Thyroid gland (tissue), 4 donors: ENCODE results near the gene SORL1-AS1.

Experiments
- DNase-seq, 2 donors: peaks; one replicate each; pipeline ENCODE4 v3.0.0-alpha.2; 2019
- H3K27ac ChIP-seq, 3 donors: fragments of 200-600 bp; sonication (generic); 1 replicate in 2 of 3; 2 replicates in 1 of 3; pipeline ENCODE4 v1.5.1; 2016 to 2019; ENCODE audit warnings: mild to moderate bottlenecking in 1 of 3, moderate library complexity in 1 of 3
- H3K27me3 ChIP-seq: fragments of 200-600 bp; sonication (generic); one replicate; pipeline ENCODE4 v1.5.1; 2019
- H3K36me3 ChIP-seq, 2 donors: fragments of 200-600 bp; sonication (generic); one replicate each; pipeline ENCODE4 v1.5.1; 2016 to 2019
- H3K4me1 ChIP-seq, 2 donors: fragments of 200-600 bp; sonication (generic); one replicate each; pipeline ENCODE4 v1.5.1; 2017 to 2019
- H3K4me3 ChIP-seq, 3 donors: fragments of 200-600 bp; sonication (generic); replicated peaks in 1 of 3; 1 replicate in 2 of 3; 2 replicates in 1 of 3; pipeline ENCODE4 v1.5.1; 2016; ENCODE audit warnings: mild to moderate bottlenecking in 1 of 3
- H3K9me3 ChIP-seq: fragments of 200-600 bp; sonication (generic); one replicate; pipeline ENCODE4 v1.5.1; 2017
- CTCF ChIP-seq, 6 experiments: fragments of 200-600 bp in 3 of 6; fragments of 450-650 bp in 3 of 6; sonication (generic) in 3 of 6; IDR thresholded peaks; one replicate each; pipeline ENCODE4 v1.5.1; 2016 to 2019; ENCODE audit warnings: antibody characterized with exemption in 6 of 6, mild to moderate bottlenecking in 2 of 6, inconsistent platforms in 1 of 6, moderate library complexity in 1 of 6
- POLR2A ChIP-seq, 2 donors: fragments of 450-650 bp; IDR thresholded peaks; one replicate each; pipeline ENCODE4 v1.6.1; 2017; ENCODE audit warnings: antibody characterized with exemption in 2 of 2, mild to moderate bottlenecking in 2 of 2, moderate library complexity in 1 of 2
- WGBS, 2 donors: methylation state at CpG; one replicate each; pipeline ENCODE4 v1.1.5; 2017; 5-methylcytosine and 5-hydroxymethylcytosine counted together
- intact Hi-C: fragments of 100-400 bp; cut with DNase I; formaldehyde crosslinking; loops from one replicate; pipeline ENCODE4 v1.15.1; 2023

Gene SORL1-AS1

GRCh38 chr11:121445071-121445768 lies 7.5 kb downstream of the SORL1-AS1 start:
- H3K27ac ChIP-seq, result no peak overlapping the region
- no peaks in the 10 kb centered on the region for H3K36me3 ChIP-seq
- H3K4me3 ChIP-seq, result no peak overlapping the region
- H3K4me1 ChIP-seq, result no peaks in the 10 kb centered on the region
- DNase-seq, result no peak
- H3K9me3 ChIP-seq, result no peaks in the 10 kb centered on the region
- WGBS, 2 donors, result 88 to 90% methylated on average over 14 of the region's 14 CpGs
- intact Hi-C loops, result no loop called here
- H3K27me3 ChIP-seq, result no peaks in the 10 kb centered on the region
- TF ChIP-seq POLR2A (IDR thresholded peaks at IDR 0.05) (no peak), CTCF (IDR thresholded peaks at IDR 0.05) (no peak)

- Histone ChIP-seq H3K4me1 (no peaks in the 10 kb centered on the region), H3K36me3 (no peaks in the 10 kb centered on the region), H3K9me3 (no peaks in the 10 kb centered on the region), H3K4me3 (no peak overlapping the region), H3K27me3 (no peaks in the 10 kb centered on the region), H3K27ac (no peak overlapping the region)
- intact Hi-C loops, result no loop called here
- TF ChIP-seq CTCF (IDR thresholded peaks at IDR 0.05), result no peak
- no peak for DNase-seq
- WGBS, 2 donors, result 79 to 84% methylated on average over 3 of the region's 3 CpGs
These were observed 8.2 kb downstream of the SORL1-AS1 start for GRCh38 chr11:121444526-121444925.

DNA sequence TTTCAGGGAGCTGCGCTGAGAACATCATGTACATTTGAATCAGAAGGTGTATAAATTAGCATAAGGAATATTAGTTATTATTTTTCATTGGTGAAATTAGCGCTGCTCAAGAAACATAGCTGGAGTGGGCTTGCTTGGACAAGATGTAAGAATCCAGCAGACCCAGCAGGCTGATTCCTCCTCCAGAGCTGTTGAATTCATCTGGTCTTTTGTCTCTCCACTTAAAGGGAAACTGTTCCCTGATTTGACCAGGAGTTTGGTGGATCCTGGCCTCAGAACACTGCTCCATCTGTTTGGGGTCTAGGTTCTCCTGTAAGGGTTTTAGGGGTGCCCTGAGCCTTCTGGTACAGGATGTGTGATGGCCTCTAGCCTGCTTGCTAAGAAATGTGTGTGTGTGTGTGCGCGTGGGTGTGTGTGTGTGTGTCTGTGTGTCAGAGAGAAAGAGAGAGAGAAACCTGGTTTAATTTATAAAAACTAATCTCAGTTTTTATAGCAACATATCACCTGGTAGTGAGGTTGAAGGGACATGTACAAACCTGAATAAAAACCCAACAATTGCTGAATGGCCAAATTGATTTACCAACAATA lies 9.0 kb downstream of the SORL1-AS1 start:
- Histone ChIP-seq H3K36me3 (no peaks in the 10 kb centered on the region), H3K27me3 (no peaks in the 10 kb centered on the region), H3K4me1 (no peaks in the 10 kb centered on the region), H3K27ac (no peak overlapping the region), H3K9me3 (no peaks in the 10 kb centered on the region), H3K4me3 (no peak overlapping the region)
- DNase-seq, result no peak
- TF ChIP-seq CTCF (IDR thresholded peaks at IDR 0.05), result no peak
- no peak for TF ChIP-seq POLR2A (IDR thresholded peaks at IDR 0.05)
- intact Hi-C loops, result no loop called here
- WGBS, 2 donors, result 82 to 96% methylated on average over 4 of the region's 4 CpGs

- Histone ChIP-seq H3K27me3 (no peaks in the 10 kb centered on the region), H3K27ac (no peak overlapping the region), H3K4me3 (no peak overlapping the region), H3K4me1 (peaks cover 0 to 12% of the 10 kb centered on the region in 2 donors), H3K36me3 (no peaks in the 10 kb centered on the region), H3K9me3 (no peaks in the 10 kb centered on the region)
- no peak for TF ChIP-seq CTCF (IDR thresholded peaks at IDR 0.05)
- no peak for TF ChIP-seq POLR2A (IDR thresholded peaks at IDR 0.05)
- DNase-seq, result no peak
- intact Hi-C loops, result no loop called here
- 90 to 94% methylated on average over 2 of the region's 2 CpGs for WGBS, 2 donors
These were observed 11.2 kb downstream of the SORL1-AS1 start for GRCh38 chr11:121441521-121441920.

DNA sequence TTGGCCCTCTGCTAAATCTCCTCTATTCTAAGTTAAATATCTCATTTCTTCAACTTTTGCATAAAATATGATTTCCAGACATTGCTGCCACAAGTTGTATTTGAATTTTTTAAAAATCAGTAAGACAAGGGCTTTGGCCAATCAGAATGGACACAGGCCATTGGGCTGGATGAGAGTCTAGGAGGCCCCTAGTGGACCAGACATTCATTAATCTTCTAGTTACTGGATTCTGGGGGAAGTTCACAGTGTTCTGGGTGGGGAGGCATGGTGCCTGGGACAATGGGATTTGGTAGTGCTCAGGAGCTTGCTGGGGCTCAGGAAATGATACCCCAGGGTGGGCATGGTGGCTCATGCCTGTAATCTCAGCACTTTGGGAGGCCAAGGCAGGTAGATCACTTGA lies 13.0 kb downstream of the SORL1-AS1 start:
- H3K9me3 ChIP-seq, result no peaks in the 10 kb centered on the region
- H3K27me3 ChIP-seq, result no peaks in the 10 kb centered on the region
- no peaks in the 10 kb centered on the region for H3K36me3 ChIP-seq
- peaks cover 5 to 19% of the 10 kb centered on the region in 2 donors for H3K4me1 ChIP-seq
- intact Hi-C loops, result no loop called here
- TF ChIP-seq POLR2A (IDR thresholded peaks at IDR 0.05) (no peak), CTCF (IDR thresholded peaks at IDR 0.05) (no peak)
- no peak overlapping the region for H3K27ac ChIP-seq
- DNase-seq, result no peak
- no peak overlapping the region for H3K4me3 ChIP-seq
